Neural progenitor cell (in vitro differentiated cells): ENCODE measurements around the gene PLXNA4.

Source experiments
- EZH2phosphoT487 ChIP-seq: fragments of 200-600 bp; sonication (generic); IDR thresholded peaks from 2 replicates; pipeline ENCODE4 v1.6.1; 2017; ENCODE audit warnings: antibody characterized with exemption
- TF ChIP-seq, protein P1 (sequence below): fragments of 200-600 bp; sonication (generic); IDR thresholded peaks from 2 replicates; pipeline ENCODE4 v1.5.1; 2017; ENCODE audit warnings: antibody characterized with exemption, mild to moderate bottlenecking

- TF ChIP-seq, protein P1, sequence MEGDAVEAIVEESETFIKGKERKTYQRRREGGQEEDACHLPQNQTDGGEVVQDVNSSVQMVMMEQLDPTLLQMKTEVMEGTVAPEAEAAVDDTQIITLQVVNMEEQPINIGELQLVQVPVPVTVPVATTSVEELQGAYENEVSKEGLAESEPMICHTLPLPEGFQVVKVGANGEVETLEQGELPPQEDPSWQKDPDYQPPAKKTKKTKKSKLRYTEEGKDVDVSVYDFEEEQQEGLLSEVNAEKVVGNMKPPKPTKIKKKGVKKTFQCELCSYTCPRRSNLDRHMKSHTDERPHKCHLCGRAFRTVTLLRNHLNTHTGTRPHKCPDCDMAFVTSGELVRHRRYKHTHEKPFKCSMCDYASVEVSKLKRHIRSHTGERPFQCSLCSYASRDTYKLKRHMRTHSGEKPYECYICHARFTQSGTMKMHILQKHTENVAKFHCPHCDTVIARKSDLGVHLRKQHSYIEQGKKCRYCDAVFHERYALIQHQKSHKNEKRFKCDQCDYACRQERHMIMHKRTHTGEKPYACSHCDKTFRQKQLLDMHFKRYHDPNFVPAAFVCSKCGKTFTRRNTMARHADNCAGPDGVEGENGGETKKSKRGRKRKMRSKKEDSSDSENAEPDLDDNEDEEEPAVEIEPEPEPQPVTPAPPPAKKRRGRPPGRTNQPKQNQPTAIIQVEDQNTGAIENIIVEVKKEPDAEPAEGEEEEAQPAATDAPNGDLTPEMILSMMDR, result no peak
- TF ChIP-seq EZH2phosphoT487, result no peak
Observed at GRCh38 chr7:132402096-132402495, 174.2 kb downstream of the PLXNA4 start.
